Kidney (tissue), 14 donors: ENCODE results near the gene SNX24. TPM values are rescaled to one million over a fixed set of nuclear protein-coding genes. Genes with fewer than 3 reads are reported as not detected.

Source experiments
- DNase-seq, 5 donors: peaks; one replicate each; pipeline ENCODE4 v3.0.0-alpha.2; 2013 to 2020
- FAIRE-seq: peaks from 2 replicates; lab custom pipeline; 2012; peaks lifted over from hg19 to GRCh38; lab: Jason Lieb, UNC
- H3K27ac ChIP-seq, 2 donors: one replicate each; pipeline ENCODE4 v1.7.0; 2013; ENCODE audit warnings: low read depth in 2 of 2, low read length in 2 of 2, inconsistent platforms in 1 of 2
- H3K27me3 ChIP-seq: one replicate; pipeline ENCODE4 v1.7.1; 2013; ENCODE audit warnings: low read length, inconsistent platforms; ENCODE audit not compliant: control insufficient read depth, insufficient read depth
- H3K36me3 ChIP-seq, 3 donors: one replicate each; pipeline versions ENCODE4 v1.7.0 to v1.7.1; 2013; ENCODE audit warnings: low read length in 3 of 3, control low read depth in 1 of 3, inconsistent platforms in 1 of 3; ENCODE audit not compliant: insufficient read depth in 3 of 3, control insufficient read depth in 2 of 3
- H3K4me1 ChIP-seq, 3 donors: one replicate each; pipeline versions ENCODE4 v1.7.0 to v1.7.1; 2013; ENCODE audit warnings: low read length in 3 of 3, inconsistent platforms in 1 of 3, low read depth in 1 of 3; ENCODE audit not compliant: control insufficient read depth in 2 of 3, insufficient read depth in 2 of 3
- H3K4me3 ChIP-seq, 3 donors: one replicate each; pipeline versions ENCODE4 v1.7.0 to v1.8.1; 2013; ENCODE audit warnings: low read length in 3 of 3, control low read depth in 1 of 3, inconsistent platforms in 1 of 3
- H3K9ac ChIP-seq, 3 donors: one replicate each; pipeline versions ENCODE4 v1.7.0 to v1.7.1; 2013; ENCODE audit warnings: low read length in 3 of 3, control low read depth in 1 of 3, inconsistent platforms in 1 of 3
- H3K9me3 ChIP-seq, 3 donors: one replicate each; pipeline versions ENCODE4 v1.7.0 to v1.7.1; 2013; ENCODE audit warnings: low read length in 3 of 3, control low read depth in 1 of 3, inconsistent platforms in 1 of 3; ENCODE audit not compliant: control insufficient read depth in 2 of 3, insufficient read depth in 1 of 3
- intact Hi-C: fragments of 100-400 bp; cut with DNase I; formaldehyde crosslinking; loops from one replicate; pipeline ENCODE4 v1.11.1; 2022
- polyA plus RNA-seq: library from polyadenylated mRNA; stranded (reverse); fragments of 350-450 nt; fragmentation: Illumina TruSeq; extraction: RNeasy Lipid Tissue Mini Kit (QIAGEN cat#74804); gene quantifications from one replicate; pipeline ENCODE4 v1.2.3, GENCODE V29; 2014; ENCODE audit warnings: low read depth, low replicate concordance; ENCODE audit not compliant: insufficient read depth
- total RNA-seq: library from RNA; stranded (reverse); fragmentation: NEBNext Ultra II Directional; extraction: Animal tissue kit (Norgen Biotek cat#: 25700); gene quantifications from one replicate; pipeline ENCODE4 v1.2.1, GENCODE V29; 2021
- TF ChIP-seq, protein P1 (sequence below): IDR thresholded peaks from 3 replicates; pipeline ENCODE4 v1.5.1; 2012; ENCODE audit warnings: mild to moderate bottlenecking, moderate library complexity, borderline replicate concordance; ENCODE audit not compliant: insufficient read depth; ENCODE audit errors: extremely low read depth
- donor health status: control.
- donor health status: control.
- donor health status: control.
- donor health status: control.
- donor health status: control.
- donor health status: DM: yes; HTN: yes; CAD: no.
- donor health status: Normal renal cell carcinoma (clear cell type).

SNX24 gene
- total and polyA plus RNA-seq, 2 donors from 2014 or later: 23.8 to 27.0 TPM

DNA sequence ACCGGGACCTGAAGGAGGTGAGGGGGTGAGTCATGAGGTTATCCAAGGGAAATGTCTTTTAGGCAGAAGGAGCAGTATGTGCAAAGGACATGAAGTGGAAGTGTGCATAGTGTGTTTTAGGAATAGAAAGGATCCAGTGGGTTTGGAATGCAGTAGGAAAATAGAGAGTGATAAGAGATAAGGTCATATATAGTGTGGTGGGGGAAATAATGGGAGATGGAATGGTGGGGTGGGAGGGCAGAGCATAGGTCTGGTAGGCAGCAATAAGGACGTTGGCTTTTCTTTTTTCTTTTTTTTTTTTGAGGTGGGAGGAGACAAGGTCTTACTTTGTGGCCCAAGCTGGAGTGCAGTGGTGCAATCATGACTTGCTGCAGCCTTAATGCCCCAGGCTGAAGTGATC is 17.8 kb downstream of the SNX24 start:
- Histone ChIP-seq H3K27ac (no peak overlapping the region), H3K9ac (no peak overlapping the region), H3K4me1 (peaks cover 0 to 3% (median 2%) of the 10 kb centered on the region in 3 donors), H3K27me3 (no peaks in the 10 kb centered on the region), H3K9me3 (no peaks in the 10 kb centered on the region), H3K36me3 (no peaks in the 10 kb centered on the region), H3K4me3 (no peak overlapping the region)
- no peak for FAIRE-seq
- DNase-seq: no peak
- TF ChIP-seq, protein P1, sequence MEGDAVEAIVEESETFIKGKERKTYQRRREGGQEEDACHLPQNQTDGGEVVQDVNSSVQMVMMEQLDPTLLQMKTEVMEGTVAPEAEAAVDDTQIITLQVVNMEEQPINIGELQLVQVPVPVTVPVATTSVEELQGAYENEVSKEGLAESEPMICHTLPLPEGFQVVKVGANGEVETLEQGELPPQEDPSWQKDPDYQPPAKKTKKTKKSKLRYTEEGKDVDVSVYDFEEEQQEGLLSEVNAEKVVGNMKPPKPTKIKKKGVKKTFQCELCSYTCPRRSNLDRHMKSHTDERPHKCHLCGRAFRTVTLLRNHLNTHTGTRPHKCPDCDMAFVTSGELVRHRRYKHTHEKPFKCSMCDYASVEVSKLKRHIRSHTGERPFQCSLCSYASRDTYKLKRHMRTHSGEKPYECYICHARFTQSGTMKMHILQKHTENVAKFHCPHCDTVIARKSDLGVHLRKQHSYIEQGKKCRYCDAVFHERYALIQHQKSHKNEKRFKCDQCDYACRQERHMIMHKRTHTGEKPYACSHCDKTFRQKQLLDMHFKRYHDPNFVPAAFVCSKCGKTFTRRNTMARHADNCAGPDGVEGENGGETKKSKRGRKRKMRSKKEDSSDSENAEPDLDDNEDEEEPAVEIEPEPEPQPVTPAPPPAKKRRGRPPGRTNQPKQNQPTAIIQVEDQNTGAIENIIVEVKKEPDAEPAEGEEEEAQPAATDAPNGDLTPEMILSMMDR: no peak
- intact Hi-C loops: no loop called here

DNA sequence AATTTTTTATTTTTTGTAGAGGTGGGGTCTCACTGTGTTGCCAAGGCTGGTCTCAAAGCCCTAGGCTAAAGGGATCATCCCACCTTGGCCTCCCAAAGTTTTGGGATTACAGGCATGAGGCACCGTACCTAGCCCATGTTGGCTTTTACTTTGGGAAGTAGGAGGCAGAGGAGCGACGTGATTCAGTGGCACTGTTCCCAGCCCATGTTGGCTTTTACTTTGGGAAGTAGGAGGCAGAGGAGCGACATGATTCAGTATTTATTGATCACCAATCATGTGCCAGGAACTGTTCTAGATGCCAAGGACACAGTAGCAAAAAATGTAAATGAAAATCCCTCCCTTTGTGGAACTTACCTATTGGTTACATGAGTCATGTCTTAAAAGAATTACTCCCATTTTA is 18.3 kb downstream of the SNX24 start:
- H3K36me3 ChIP-seq: no peaks in the 10 kb centered on the region
- FAIRE-seq (no peak), DNase-seq (no peak)
- TF ChIP-seq, protein P1: no peak
- peaks cover 0 to 3% (median 0%) of the 10 kb centered on the region in 3 donors for H3K4me1 ChIP-seq
- H3K9me3 ChIP-seq: no peaks in the 10 kb centered on the region
- intact Hi-C loops: no loop called here
- H3K27ac ChIP-seq: no peak overlapping the region
- no peak overlapping the region for H3K4me3 ChIP-seq
- H3K27me3 ChIP-seq: no peaks in the 10 kb centered on the region
- no peak overlapping the region for H3K9ac ChIP-seq

DNA sequence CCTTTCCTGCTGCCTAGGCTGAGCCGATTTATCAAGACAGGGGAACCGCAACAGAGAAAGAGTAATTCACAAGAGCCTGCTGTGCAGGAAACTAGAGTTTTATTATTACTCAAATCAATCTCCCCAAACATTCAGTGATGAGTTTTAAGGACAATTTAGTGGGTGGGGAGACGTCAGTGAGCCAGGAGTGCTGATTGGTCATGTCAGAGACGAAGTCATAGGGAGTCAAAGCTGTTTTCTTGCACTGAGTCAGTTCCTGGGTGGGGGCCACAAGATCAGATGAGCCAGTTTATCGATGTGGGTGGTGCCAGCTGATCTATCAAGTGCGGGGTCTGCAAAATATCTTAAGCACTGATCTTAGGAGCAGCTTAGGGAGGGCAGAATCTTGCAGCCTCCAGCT is 19.0 kb downstream of the SNX24 start:
- TF ChIP-seq, protein P1: no peak
- FAIRE-seq: no peak
- H3K27me3 ChIP-seq: no peaks in the 10 kb centered on the region

DNA sequence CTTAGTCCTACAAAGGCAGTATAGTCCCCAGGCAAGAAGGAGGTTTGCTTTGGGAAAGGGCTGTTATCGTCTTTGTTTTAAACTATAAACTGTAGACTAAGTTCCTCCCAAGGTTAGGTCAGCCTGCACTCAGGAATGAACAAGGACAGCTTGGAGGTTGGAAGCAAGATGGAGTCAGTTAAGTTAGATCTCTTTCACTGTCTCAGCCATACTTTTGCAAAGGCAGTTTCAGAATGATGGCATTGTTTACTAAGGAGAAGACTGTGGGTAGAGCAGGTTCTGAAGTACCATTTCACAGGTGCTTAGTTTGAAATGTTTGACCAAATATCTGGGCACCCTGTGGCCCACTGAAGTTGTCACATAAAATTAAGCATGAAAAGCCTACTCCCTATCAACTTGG is 19.4 kb downstream of the SNX24 start:
- Histone ChIP-seq H3K9me3 (no peaks in the 10 kb centered on the region), H3K4me1 (peaks cover 0 to 6% (median 0%) of the 10 kb centered on the region in 3 donors), H3K9ac (no peak overlapping the region), H3K4me3 (no peak overlapping the region), H3K27me3 (no peaks in the 10 kb centered on the region), H3K27ac (no peak overlapping the region), H3K36me3 (no peaks in the 10 kb centered on the region)
- intact Hi-C loops: no loop called here
- TF ChIP-seq, protein P1: no peak
- FAIRE-seq: no peak
- no peak for DNase-seq

More for the DNA sequence above, 19.0 kb downstream of the SNX24 start:
- Histone ChIP-seq H3K36me3 (no peaks in the 10 kb centered on the region), H3K27ac (no peak overlapping the region), H3K4me3 (no peak overlapping the region), H3K9ac (no peak overlapping the region), H3K9me3 (no peaks in the 10 kb centered on the region), H3K4me1 (peaks cover 0 to 6% (median 0%) of the 10 kb centered on the region in 3 donors)
- DNase-seq: no peak
- intact Hi-C loops: no loop called here
